ENCODE data around the gene JADE3.

Gene JADE3

DNA sequence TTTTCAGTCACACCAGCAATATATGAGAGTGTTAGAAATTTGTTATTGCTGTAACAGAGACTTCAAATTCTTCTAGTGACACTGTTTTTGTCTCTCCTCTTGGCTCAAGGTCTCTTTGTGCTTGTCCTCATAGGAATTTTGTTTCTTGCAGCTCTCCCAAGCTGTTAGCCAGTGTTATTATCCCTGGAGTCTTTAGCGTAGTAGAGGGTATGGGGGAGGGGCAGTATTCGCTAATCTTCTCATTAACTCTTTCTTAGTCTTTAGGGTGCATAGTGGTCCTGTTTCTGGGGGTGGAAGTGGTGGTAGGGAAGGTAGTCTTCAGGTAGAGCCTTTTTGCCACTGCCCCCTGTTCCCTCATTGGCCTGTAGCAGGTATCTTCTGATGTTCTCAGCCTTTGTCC lies 79.4 kb downstream of the JADE3 start:
- Histone ChIP-seq H3K9ac (ENCODE audit: low read depth, low read length, poor library complexity, severe bottlenecking) (no peak overlapping the region), H3F3A (ENCODE audit: low read depth) (no peaks in the 10 kb centered on the region), H3K4me3 (ENCODE audit: low read length, poor library complexity, severe bottlenecking) (no peak overlapping the region), H3K4me2 (ENCODE audit: low read depth, low read length, poor library complexity, severe bottlenecking) (no peak overlapping the region), H3K36me3 (ENCODE audit: insufficient read depth, low read length) (peaks cover 10% of the 10 kb centered on the region; the same call in 1 of the 2 replicates), H3K9me2 (replicated peaks; ENCODE audit: low read depth, low read length) (no peaks in the 10 kb centered on the region), H3K79me2 (ENCODE audit: insufficient read depth, low read length) (no peaks in the 10 kb centered on the region), H3K4me1 (ENCODE audit: insufficient read depth, low read length, poor library complexity, severe bottlenecking) (no peaks in the 10 kb centered on the region), H2AFZ (ENCODE audit: low read length) (no peak overlapping the region), H4K20me1 (ENCODE audit: insufficient read depth, low read length, poor library complexity, severe bottlenecking) (no peaks in the 10 kb centered on the region), H3K9me3 (ENCODE audit: insufficient read depth, low read depth, low read length) (no peaks in the 10 kb centered on the region), H3K27me3 (ENCODE audit: insufficient read depth, low read length, poor library complexity, severe bottlenecking) (no peaks in the 10 kb centered on the region)
- TF ChIP-seq EZH2phosphoT487 (IDR thresholded peaks at IDR 0.05; ENCODE audit: borderline replicate concordance): no peak
- TF ChIP-seq, protein P1, sequence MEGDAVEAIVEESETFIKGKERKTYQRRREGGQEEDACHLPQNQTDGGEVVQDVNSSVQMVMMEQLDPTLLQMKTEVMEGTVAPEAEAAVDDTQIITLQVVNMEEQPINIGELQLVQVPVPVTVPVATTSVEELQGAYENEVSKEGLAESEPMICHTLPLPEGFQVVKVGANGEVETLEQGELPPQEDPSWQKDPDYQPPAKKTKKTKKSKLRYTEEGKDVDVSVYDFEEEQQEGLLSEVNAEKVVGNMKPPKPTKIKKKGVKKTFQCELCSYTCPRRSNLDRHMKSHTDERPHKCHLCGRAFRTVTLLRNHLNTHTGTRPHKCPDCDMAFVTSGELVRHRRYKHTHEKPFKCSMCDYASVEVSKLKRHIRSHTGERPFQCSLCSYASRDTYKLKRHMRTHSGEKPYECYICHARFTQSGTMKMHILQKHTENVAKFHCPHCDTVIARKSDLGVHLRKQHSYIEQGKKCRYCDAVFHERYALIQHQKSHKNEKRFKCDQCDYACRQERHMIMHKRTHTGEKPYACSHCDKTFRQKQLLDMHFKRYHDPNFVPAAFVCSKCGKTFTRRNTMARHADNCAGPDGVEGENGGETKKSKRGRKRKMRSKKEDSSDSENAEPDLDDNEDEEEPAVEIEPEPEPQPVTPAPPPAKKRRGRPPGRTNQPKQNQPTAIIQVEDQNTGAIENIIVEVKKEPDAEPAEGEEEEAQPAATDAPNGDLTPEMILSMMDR (conservative IDR thresholded peaks at IDR 0.05; ENCODE audit: low read length): no peak

DNA sequence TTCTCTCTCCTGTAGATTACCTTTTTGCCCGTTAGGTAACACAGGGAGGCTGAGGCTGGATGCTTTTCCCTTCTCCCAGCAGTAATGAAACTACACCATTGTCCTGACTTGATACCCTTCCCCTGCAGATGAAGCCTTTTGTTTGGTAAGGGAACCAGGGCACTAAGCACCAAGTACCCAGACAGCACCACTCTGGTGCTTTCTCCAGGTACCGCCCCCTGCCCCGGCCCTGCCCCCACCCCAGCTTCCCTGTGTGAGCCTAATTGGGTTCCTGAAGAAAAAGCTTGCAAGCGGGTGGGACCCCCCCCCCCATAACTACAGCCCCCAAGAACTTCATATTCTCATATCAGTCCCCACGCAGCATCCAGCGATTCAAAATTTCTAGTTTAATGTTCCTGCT lies 79.8 kb downstream of the JADE3 start:
- Histone ChIP-seq H3K27me3 (ENCODE audit: insufficient read depth, low read length, poor library complexity, severe bottlenecking) (no peaks in the 10 kb centered on the region), H3K9ac (ENCODE audit: low read depth, low read length, poor library complexity, severe bottlenecking) (no peak overlapping the region), H3K4me2 (ENCODE audit: low read depth, low read length, poor library complexity, severe bottlenecking) (no peak overlapping the region), H3K4me3 (ENCODE audit: low read length, poor library complexity, severe bottlenecking) (no peak overlapping the region), H3K79me2 (ENCODE audit: insufficient read depth, low read length) (no peaks in the 10 kb centered on the region), H4K20me1 (ENCODE audit: insufficient read depth, low read length, poor library complexity, severe bottlenecking) (no peaks in the 10 kb centered on the region), H3K36me3 (ENCODE audit: insufficient read depth, low read length) (peaks cover 5% of the 10 kb centered on the region; the same call in 1 of the 2 replicates), H3K4me1 (ENCODE audit: insufficient read depth, low read length, poor library complexity, severe bottlenecking) (no peaks in the 10 kb centered on the region), H3F3A (ENCODE audit: low read depth) (no peaks in the 10 kb centered on the region), H2AFZ (ENCODE audit: low read length) (no peak overlapping the region), H3K9me3 (ENCODE audit: insufficient read depth, low read depth, low read length) (no peaks in the 10 kb centered on the region), H3K9me2 (replicated peaks; ENCODE audit: low read depth, low read length) (no peaks in the 10 kb centered on the region)
- TF ChIP-seq, protein P1 (conservative IDR thresholded peaks at IDR 0.05; ENCODE audit: low read length): no peak
- no peak for TF ChIP-seq EZH2phosphoT487 (IDR thresholded peaks at IDR 0.05; ENCODE audit: borderline replicate concordance)

DNA sequence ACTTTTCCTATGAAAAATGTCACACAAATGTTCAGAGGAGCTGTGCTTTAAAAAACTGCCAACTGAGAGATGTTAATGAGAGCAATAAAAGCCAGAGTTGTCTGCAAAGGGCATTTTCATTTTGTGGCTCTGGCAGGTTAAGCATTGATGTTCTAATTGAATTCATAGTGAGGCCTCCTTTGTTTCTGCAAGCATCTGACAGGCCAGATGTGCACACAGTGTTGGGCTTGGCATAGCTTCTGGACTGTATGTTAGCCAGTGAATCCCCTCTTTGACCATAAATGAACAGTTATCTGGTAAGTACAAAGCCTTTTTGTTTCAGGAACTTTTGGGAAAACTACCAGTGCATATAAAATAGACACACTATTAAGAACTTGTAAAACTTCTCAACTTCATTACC lies 81.9 kb downstream of the JADE3 start:
- Histone ChIP-seq H3K9ac (ENCODE audit: low read depth, low read length, poor library complexity, severe bottlenecking) (no peak overlapping the region), H3K36me3 (ENCODE audit: insufficient read depth, low read length) (peaks cover 11% of the 10 kb centered on the region; the same call in 1 of the 2 replicates), H3K79me2 (ENCODE audit: insufficient read depth, low read length) (no peaks in the 10 kb centered on the region), H3K4me2 (ENCODE audit: low read depth, low read length, poor library complexity, severe bottlenecking) (no peak overlapping the region), H3K9me2 (replicated peaks; ENCODE audit: low read depth, low read length) (no peaks in the 10 kb centered on the region), H3K9me3 (ENCODE audit: insufficient read depth, low read depth, low read length) (no peaks in the 10 kb centered on the region), H2AFZ (ENCODE audit: low read length) (no peak overlapping the region), H3K4me1 (ENCODE audit: insufficient read depth, low read length, poor library complexity, severe bottlenecking) (no peaks in the 10 kb centered on the region), H4K20me1 (ENCODE audit: insufficient read depth, low read length, poor library complexity, severe bottlenecking) (no peaks in the 10 kb centered on the region), H3F3A (ENCODE audit: low read depth) (no peaks in the 10 kb centered on the region), H3K27me3 (ENCODE audit: insufficient read depth, low read length, poor library complexity, severe bottlenecking) (no peaks in the 10 kb centered on the region), H3K4me3 (ENCODE audit: low read length, poor library complexity, severe bottlenecking) (no peak overlapping the region)
- no peak for TF ChIP-seq EZH2phosphoT487 (IDR thresholded peaks at IDR 0.05; ENCODE audit: borderline replicate concordance)
- TF ChIP-seq, protein P1 (conservative IDR thresholded peaks at IDR 0.05; ENCODE audit: low read length): no peak

All from Loucy (cell line).